ENCODE measurements around the gene KCNIP2.

- TF ChIP-seq CTCF (IDR thresholded peaks at IDR 0.05; ENCODE audit: low read length): no peak
- no peak for TF ChIP-seq EZH2phosphoT487 (IDR thresholded peaks at IDR 0.05; ENCODE audit: low read length)
- TF ChIP-seq EZH2 (optimal IDR thresholded peaks at IDR 0.05; ENCODE audit: low read depth, low read length): no peak
Measured at GRCh38 chr10:101858723-101859500, 15.3 kb upstream of the KCNIP2 start.

All from MM.1S (cell line).